UCSD-AML1 (cell line): ENCODE data around the gene DOCK1.
"Not testable (repeated sequence)": the region's sequence is repeated elsewhere in the genome, so short reads cannot be mapped to it uniquely, and the experiment has no call there.

Source experiments
- DNase-seq: peaks from one replicate; lab custom pipeline; 2025; ENCODE audit not compliant: unreplicated experiment; lab: John Stamatoyannopoulos, UW

The DOCK1 gene

DNA sequence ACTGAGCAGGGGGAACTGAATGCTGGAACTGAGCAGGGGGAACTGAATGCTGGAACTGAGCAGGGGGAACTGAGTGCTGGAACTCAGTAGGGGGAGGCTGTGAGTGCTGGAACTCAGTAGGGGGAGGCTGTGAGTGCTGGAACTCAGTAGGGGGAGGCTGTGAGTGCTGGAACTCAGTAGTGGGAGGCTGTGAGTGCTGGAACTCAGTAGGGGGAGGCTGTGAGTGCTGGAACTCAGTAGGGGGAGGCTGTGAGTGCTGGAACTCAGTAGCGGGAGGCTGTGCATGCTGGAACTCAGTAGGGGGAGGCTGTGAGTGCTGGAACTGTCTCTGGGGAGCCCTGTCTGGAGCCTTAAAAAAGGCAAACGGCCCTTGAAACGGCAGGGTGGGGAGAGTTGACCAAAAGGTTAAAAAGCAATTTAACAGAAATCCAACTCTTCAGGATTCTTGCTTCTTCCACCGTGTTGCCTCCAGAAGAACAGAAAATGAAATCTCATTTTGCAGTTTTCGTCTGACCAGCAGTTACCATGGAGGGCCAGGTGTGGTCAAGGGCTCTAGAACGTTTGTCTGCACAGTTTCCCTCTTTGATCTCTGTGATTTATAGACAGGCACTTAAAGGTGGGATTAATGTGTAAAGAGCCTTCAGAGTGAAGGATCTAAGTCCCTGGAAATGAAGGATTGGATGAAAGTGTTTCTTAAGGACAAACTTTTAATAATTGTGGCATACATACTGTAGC lies 19.1 kb downstream of the DOCK1 start:
- DNase-seq, result no peak

- no peak for DNase-seq
These were observed 19.7 kb downstream of the DOCK1 start for GRCh38 chr10:126924915-126925300.

- DNase-seq, result no peak
These were observed 21.3 kb downstream of the DOCK1 start for GRCh38 chr10:126926568-126926967.

GRCh38 chr10:126927799-126928198 lies 22.6 kb downstream of the DOCK1 start:
- no peak for DNase-seq

GRCh38 chr10:126928274-126928673 lies 23.0 kb downstream of the DOCK1 start:
- DNase-seq, result no peak

DNA sequence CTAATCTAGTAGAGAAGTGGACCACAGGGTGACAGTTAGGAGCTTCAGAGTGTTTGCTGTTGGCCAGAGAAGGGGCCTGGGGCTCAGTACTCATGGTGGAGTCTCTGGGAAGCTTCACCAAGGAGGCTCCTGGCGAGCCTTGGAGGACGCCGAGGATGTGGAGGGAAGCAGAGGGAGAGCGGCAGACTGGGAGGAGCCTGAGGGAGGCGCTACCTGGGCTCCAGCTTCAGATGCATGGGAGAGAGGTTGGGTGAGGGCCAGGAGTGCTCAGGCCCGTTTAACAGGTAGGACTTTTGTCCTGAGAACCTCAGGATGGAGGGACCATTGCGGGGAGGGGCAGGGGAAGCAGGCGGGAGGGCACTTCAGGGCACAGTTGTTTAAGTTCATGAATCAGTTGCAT lies 24.2 kb downstream of the DOCK1 start:
- DNase-seq, result no peak

DNA sequence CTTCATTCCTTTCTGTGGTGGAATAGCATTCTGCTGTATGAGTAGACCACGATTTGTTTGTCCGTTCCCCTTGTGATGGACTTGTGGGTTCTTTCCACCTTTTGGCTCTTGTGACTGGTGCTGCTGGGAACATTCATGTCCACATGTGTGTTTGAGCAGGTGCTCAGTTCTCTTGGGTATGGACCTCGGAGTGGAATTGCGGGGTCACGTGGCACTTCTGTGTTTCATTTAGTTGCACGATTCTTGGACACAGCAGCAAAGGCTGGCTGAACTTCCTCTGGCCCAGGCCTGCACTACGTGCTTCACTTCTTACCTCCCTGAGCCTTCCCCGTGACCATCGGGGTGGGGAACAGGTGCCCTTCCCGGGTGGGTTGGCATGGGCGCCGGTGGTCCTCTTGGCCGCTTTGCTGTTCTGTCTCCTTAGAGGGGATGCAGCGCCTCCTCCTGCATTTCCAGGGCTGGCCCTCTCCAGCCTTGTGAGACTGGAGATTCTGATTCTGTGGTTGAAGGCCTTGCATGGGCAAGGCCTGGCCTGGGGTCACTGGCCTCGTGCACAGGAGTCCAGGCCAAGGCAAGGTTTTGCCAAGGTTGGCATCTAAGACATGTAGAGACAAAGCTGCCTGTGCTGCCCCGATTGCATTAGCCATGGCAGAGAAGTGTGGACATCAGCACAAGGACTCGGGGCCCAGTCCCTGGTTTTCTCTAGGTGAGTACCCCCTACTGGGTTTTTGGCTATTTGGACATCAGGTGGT lies 25.1 kb downstream of the DOCK1 start:
- no peak for DNase-seq

GRCh38 chr10:126930883-126931503 lies 25.8 kb downstream of the DOCK1 start:
- no peak for DNase-seq

DNA sequence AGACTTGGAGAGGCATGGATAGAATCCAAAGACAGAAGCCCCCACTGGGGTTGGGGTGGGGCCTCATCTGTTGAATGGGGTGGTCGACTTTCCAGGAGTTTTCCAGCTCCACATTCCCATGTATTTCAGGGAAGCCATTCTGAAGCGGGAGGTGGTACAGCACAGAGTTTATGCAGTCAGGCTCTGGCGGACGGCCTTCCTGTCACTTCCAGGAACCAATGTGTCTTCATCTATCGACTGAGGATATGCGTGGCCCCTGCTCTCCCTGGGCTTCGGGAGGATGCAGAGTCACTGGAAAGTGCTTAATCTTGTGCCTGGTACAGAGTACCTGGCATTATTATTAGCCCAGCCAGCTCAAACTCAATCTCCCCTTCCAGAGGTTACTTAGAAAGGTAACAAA lies 26.3 kb downstream of the DOCK1 start:
- DNase-seq, result no peak

DNA sequence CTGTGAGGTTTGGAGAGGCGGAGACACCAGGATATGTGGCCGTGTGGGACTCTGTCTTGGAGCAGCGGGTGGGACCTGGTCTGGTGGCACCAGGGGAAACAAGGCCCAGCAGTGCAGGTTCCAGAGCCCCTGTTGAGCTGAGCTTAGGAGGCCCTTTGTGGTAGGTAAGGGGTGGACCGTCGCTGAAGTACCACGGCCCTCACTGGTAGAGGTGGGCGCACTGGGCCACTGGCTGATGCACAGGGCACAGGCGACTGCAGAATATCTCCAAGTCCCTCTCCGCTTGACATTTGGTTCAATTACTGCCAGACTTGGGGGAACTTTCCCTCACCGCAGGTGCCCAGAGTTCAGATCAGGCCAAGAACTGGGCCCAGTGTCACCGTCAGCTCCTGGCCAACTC lies 27.3 kb downstream of the DOCK1 start:
- no peak for DNase-seq

DNA sequence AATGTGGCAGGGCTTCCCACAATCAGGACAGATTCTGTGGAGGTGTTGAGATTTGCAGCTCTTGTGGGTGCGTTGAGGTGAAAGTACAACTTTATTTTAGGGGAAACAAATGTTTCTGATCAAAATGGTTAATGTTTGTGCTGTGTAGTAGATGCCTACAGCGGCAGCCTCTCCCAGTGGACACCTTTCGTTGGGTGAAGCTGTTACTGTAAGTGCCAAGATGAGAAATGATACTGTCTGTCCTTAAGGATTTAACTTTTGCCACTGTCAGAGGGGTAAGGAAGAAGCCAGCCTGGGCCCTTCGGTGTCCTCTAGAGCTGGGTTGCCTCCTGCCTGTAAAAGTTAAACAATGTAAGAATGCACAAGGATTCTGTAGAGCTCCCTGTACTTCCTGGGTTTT lies 27.9 kb downstream of the DOCK1 start:
- no peak for DNase-seq

DNA sequence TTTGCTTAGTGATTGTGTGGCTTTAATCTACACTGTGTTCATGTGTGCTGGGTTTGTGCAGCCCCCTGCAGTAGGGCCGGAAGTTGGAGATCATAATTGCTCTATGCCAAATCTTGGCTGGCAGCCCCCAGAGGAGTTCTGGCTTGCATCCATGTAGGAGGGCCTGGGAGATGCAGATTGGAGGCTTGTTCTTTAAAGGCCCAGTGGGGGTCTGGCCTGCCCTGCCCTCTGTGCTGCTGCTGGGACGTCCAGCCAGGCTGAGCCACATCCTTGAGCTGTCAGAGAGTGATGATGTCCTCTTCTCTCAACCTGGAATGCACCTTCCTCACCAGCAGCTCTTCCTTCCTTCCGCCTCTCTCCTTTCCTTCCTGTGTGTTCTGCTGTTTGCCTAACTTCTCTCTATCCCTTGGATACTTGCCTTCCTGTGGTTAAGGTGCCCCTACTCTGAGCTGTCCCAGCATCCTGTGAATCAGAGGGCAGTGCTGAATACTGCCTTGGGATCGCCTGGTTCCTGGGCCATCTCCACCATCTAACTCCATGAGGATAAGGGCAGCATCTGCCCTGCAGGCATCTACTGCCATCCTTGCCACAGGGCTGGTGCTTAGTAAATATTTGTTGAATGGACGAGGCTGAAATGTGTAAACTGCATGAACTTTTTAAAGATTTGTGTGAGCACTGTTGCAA lies 30.2 kb downstream of the DOCK1 start:
- no peak for DNase-seq

DNA sequence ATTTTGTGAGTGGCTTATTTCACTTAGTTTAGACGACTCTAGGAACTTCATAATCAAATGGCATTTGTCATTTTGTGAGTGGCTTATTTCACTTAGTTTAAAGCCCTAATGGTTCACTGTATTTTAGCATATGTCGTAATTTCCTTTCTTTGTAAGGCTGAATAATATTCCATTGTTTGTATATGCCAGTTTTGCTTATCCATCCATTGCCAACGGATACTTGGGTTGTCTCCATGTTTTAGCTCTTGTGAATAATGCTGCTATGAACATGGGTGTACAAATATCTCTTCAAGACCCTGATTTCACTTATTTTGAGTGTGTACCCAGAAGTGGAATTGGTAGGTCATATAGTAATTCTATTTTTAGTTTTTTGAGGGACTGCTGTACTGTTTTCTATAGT lies 31.8 kb downstream of the DOCK1 start:
- DNase-seq, result no peak

DNA sequence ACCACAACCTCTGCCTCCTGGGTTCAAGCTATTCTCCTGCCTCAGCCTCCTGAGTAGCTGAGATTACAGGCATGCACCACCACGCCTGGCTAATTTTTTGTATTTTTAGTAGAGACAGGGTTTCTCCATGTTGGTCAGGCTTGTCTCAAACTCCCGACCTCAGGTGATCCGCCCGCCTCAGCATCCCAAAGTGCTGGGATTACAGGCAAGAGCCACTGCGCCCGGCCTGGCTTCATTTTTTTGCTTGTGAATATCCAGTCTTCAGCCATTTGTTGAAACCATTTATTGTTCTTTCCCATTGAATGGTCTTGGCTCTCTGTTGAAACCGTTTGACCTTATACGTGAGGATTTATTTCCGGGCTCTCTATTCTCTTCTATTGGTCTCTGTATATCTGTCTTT lies 32.9 kb downstream of the DOCK1 start:
- not testable (repeated sequence) for DNase-seq

DNA sequence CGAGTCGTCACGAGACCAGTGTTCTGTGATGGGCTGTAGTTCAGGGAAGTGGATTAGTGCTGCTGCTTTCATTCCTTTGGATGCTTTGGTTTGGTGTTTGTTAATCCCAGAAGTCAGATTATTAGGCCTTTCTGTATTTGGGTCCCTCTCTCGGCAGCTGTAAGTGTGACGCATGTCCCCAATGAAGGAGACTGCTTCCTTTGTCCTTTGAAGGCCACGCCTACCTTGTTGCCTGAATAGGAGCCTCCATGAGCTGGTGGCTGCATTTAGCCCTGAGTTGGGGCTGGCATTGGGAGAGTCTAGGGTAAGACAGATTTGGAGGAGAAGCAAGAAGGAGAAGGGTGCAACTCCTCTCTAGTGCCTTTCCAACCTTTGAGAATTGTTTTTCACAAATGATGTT lies 34.5 kb downstream of the DOCK1 start:
- no peak for DNase-seq

DNA sequence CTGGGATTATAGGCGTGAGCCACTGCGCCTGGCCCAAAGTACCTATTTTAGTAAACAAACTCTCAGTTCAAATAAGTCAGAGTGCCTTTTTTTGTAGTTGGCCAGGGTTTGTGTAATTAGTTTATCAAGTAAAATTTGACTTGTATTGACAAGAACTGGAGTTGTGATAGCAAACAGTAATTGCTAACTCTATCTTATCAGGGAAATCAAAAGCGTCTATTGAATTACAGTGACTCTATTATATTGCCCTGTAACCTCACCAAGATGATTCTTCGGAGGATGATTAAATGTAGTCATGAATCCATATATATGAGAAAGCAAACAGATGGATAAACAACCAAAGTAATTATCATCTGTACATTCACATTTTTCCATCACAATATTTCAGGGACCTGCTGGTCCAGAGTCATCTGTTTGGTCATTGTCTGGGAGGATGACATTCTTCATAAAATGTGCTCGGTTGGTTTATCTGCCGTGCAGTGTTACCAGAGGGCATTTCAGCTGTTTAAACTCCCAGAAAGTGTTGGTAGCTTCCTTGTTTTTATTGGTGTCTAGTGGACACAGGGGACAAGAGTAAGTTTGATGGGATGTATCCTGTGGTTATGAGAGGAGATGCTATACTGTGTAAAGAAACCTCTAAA lies 35.6 kb downstream of the DOCK1 start:
- DNase-seq, result no peak

DNA sequence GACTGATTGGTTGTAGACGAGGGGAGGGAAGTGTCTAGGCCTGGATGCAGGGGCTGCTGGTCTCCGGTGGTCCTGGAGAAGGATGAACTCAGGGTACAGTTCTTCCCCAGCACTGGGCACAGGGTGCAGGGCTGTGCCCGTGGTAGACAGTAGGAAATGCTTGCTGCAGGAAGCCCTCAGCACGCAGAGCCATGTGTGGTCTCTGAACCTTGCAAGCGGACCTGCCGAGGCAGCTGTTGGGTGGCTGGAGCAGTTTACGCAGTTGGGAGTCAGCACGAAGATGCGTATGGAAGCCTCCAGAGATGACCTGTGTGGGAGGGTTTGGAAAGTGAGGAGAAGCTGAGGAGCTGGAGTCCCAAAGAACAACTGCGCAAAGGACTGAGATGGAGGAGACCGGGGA lies 39.0 kb downstream of the DOCK1 start:
- DNase-seq, result no peak

GRCh38 chr10:126945351-126946030 lies 40.3 kb downstream of the DOCK1 start:
- no peak for DNase-seq

- no peak for DNase-seq
These were observed 41.5 kb downstream of the DOCK1 start for GRCh38 chr10:126946746-126947145.

GRCh38 chr10:126948355-126949160 lies 43.3 kb downstream of the DOCK1 start:
- DNase-seq, result no peak
